Measurements from ENCODE around the gene SMIM14. TPM values are rescaled to one million over a fixed set of nuclear protein-coding genes. Genes with fewer than 3 reads are reported as not detected.

Gene SMIM14
- total and polyA plus RNA-seq, 2 of the 8 experiments (the other 6 are each of a cell fraction or from before 2014, with no cell fraction given), result 29.1 to 31.0 TPM

GRCh38 chr4:39613093-39613656, 25.5 kb downstream of the SMIM14 start (continued):
- TF ChIP-seq, protein P1, sequence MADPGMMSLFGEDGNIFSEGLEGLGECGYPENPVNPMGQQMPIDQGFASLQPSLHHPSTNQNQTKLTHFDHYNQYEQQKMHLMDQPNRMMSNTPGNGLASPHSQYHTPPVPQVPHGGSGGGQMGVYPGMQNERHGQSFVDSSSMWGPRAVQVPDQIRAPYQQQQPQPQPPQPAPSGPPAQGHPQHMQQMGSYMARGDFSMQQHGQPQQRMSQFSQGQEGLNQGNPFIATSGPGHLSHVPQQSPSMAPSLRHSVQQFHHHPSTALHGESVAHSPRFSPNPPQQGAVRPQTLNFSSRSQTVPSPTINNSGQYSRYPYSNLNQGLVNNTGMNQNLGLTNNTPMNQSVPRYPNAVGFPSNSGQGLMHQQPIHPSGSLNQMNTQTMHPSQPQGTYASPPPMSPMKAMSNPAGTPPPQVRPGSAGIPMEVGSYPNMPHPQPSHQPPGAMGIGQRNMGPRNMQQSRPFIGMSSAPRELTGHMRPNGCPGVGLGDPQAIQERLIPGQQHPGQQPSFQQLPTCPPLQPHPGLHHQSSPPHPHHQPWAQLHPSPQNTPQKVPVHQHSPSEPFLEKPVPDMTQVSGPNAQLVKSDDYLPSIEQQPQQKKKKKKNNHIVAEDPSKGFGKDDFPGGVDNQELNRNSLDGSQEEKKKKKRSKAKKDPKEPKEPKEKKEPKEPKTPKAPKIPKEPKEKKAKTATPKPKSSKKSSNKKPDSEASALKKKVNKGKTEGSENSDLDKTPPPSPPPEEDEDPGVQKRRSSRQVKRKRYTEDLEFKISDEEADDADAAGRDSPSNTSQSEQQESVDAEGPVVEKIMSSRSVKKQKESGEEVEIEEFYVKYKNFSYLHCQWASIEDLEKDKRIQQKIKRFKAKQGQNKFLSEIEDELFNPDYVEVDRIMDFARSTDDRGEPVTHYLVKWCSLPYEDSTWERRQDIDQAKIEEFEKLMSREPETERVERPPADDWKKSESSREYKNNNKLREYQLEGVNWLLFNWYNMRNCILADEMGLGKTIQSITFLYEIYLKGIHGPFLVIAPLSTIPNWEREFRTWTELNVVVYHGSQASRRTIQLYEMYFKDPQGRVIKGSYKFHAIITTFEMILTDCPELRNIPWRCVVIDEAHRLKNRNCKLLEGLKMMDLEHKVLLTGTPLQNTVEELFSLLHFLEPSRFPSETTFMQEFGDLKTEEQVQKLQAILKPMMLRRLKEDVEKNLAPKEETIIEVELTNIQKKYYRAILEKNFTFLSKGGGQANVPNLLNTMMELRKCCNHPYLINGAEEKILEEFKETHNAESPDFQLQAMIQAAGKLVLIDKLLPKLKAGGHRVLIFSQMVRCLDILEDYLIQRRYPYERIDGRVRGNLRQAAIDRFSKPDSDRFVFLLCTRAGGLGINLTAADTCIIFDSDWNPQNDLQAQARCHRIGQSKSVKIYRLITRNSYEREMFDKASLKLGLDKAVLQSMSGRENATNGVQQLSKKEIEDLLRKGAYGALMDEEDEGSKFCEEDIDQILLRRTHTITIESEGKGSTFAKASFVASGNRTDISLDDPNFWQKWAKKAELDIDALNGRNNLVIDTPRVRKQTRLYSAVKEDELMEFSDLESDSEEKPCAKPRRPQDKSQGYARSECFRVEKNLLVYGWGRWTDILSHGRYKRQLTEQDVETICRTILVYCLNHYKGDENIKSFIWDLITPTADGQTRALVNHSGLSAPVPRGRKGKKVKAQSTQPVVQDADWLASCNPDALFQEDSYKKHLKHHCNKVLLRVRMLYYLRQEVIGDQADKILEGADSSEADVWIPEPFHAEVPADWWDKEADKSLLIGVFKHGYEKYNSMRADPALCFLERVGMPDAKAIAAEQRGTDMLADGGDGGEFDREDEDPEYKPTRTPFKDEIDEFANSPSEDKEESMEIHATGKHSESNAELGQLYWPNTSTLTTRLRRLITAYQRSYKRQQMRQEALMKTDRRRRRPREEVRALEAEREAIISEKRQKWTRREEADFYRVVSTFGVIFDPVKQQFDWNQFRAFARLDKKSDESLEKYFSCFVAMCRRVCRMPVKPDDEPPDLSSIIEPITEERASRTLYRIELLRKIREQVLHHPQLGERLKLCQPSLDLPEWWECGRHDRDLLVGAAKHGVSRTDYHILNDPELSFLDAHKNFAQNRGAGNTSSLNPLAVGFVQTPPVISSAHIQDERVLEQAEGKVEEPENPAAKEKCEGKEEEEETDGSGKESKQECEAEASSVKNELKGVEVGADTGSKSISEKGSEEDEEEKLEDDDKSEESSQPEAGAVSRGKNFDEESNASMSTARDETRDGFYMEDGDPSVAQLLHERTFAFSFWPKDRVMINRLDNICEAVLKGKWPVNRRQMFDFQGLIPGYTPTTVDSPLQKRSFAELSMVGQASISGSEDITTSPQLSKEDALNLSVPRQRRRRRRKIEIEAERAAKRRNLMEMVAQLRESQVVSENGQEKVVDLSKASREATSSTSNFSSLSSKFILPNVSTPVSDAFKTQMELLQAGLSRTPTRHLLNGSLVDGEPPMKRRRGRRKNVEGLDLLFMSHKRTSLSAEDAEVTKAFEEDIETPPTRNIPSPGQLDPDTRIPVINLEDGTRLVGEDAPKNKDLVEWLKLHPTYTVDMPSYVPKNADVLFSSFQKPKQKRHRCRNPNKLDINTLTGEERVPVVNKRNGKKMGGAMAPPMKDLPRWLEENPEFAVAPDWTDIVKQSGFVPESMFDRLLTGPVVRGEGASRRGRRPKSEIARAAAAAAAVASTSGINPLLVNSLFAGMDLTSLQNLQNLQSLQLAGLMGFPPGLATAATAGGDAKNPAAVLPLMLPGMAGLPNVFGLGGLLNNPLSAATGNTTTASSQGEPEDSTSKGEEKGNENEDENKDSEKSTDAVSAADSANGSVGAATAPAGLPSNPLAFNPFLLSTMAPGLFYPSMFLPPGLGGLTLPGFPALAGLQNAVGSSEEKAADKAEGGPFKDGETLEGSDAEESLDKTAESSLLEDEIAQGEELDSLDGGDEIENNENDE (IDR thresholded peaks at IDR 0.05; ENCODE audit: insufficient replicate concordance, low read length), result no peak
- TF ChIP-seq POU5F1 (IDR thresholded peaks at IDR 0.05; ENCODE audit: low read depth, low read length) (no peak), CHD2 (IDR thresholded peaks at IDR 0.05; ENCODE audit: low read length) (no peak), NANOG (IDR thresholded peaks at IDR 0.05; ENCODE audit: insufficient read depth, low read depth, low read length, poor library complexity, severe bottlenecking) (no peak), POLR2AphosphoS5 (IDR thresholded peaks at IDR 0.05; ENCODE audit: low read depth, low read length) (no peak), SIRT6 (IDR thresholded peaks at IDR 0.05; ENCODE audit: low read length) (no peak)
